Type B pancreatic cell (in vitro differentiated cells): ENCODE data around the gene NTM. TPM values are rescaled to one million over a fixed set of nuclear protein-coding genes. Genes with fewer than 3 reads are reported as not detected.

Experiments used
- DNase-seq: peaks from one replicate; pipeline ENCODE4 v3.0.0; 2021; ENCODE audit warnings: mixed read lengths; ENCODE audit not compliant: unreplicated experiment; ENCODE audit errors: extremely low spot score
- H3K27ac Mint-ChIP-seq: 2 replicates; pipeline ENCODE4 v1.8.0; 2021; ENCODE audit warnings: mild to moderate bottlenecking, mixed read lengths
- H3K27me3 Mint-ChIP-seq: 2 replicates; pipeline ENCODE4 v1.8.0; 2021; ENCODE audit warnings: mixed read lengths
- H3K36me3 Mint-ChIP-seq: 2 replicates; pipeline ENCODE4 v1.8.0; 2021; ENCODE audit warnings: mixed read lengths
- H3K4me1 Mint-ChIP-seq: one replicate; pipeline ENCODE4 v1.8.0; 2021; ENCODE audit warnings: mixed read lengths; ENCODE audit not compliant: unreplicated experiment
- H3K4me3 Mint-ChIP-seq: 2 replicates; pipeline ENCODE4 v1.8.0; 2021; ENCODE audit warnings: mild to moderate bottlenecking, mixed read lengths
- H3K9me3 Mint-ChIP-seq: 2 replicates; pipeline ENCODE4 v1.8.0; 2021; ENCODE audit warnings: mixed read lengths
- total RNA-seq: library from RNA; stranded (reverse); gene quantifications from 2 replicates; pipeline ENCODE4 v1.2.1, GENCODE V29; 2021; ENCODE audit warnings: low replicate concordance
- TF ChIP-seq, protein P1 (sequence below): fragments of 200-600 bp; sonication (generic); conservative IDR thresholded peaks from 2 replicates; pipeline ENCODE4 v1.5.0; 2021; ENCODE audit warnings: antibody characterized with exemption, mild to moderate bottlenecking

NTM gene
- total RNA-seq, 1 donor from 2014 or later: 19.2 TPM

DNA sequence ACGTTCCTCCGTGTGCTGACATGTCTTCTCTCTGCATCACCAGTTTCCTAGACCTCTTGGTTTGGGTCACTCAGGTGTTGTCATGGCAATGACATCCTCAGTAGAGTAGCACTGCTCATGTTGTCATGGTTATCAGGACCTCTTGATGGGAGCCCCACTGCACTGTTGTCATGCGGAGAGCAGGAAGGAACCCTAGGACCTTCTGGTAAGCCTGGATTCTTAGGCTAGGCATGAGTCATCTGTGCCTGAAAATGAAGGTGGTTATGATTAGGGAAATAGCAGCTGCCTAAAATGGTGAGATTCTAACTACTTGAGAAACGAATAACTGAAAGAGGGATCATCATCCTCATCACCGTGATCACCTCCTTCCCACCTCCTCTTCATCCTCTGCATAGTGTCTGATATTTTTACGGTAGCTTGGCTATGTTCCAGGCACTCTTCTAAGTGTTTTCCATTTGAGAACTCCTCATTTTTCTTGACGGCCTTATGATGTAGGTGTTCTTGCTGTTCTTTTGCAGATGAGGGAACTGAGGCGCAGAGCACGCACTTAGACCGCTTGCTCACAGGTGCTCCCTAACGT, 858.4 kb downstream of the NTM start:
- Mint-ChIP-seq H3K36me3 (no peaks in the 10 kb centered on the region), H3K4me1 (no peaks in the 10 kb centered on the region), H3K27me3 (peaks cover 13% of the 10 kb centered on the region), H3K27ac (no peak overlapping the region), H3K4me3 (no peak overlapping the region), H3K9me3 (no peaks in the 10 kb centered on the region)
- DNase-seq: no peak
- TF ChIP-seq, protein P1, sequence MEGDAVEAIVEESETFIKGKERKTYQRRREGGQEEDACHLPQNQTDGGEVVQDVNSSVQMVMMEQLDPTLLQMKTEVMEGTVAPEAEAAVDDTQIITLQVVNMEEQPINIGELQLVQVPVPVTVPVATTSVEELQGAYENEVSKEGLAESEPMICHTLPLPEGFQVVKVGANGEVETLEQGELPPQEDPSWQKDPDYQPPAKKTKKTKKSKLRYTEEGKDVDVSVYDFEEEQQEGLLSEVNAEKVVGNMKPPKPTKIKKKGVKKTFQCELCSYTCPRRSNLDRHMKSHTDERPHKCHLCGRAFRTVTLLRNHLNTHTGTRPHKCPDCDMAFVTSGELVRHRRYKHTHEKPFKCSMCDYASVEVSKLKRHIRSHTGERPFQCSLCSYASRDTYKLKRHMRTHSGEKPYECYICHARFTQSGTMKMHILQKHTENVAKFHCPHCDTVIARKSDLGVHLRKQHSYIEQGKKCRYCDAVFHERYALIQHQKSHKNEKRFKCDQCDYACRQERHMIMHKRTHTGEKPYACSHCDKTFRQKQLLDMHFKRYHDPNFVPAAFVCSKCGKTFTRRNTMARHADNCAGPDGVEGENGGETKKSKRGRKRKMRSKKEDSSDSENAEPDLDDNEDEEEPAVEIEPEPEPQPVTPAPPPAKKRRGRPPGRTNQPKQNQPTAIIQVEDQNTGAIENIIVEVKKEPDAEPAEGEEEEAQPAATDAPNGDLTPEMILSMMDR: no peak

DNA sequence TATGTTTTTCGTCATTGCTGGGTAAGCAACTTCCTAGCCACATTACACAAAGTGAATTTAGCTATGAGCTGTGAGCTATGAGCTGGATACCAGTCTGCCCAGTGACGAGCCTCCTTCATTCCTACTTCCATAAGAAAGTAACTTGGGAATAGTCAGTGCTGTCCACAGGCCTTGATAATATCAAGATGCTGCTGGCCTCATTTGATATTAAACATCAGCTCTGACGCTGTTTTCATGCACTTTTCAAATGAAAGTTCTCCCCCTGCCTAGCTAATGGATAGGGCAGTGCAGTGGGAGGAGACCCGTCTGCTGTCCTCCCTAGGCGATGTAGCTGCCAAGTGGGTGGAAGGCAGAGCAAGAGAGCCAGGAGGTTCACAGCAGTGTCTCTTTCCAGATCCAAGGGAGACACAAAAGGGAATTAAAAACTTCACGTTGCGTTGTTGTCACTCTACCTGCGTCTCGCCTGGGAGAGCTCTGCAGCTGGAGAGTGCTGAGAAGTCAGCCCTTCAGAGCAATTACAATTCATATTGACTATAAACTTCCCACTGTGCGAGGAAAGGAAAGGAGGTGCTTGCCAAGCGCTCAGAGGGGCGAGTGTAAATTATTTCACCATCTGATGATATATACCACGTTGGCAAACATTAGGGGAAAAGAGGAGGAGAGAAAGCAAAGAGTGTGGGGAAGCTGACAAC, 861.4 kb downstream of the NTM start:
- Mint-ChIP-seq H3K27me3 (peaks cover 19% of the 10 kb centered on the region), H3K4me1 (no peaks in the 10 kb centered on the region), H3K4me3 (no peak overlapping the region), H3K27ac (no peak overlapping the region), H3K9me3 (no peaks in the 10 kb centered on the region), H3K36me3 (no peaks in the 10 kb centered on the region)
- DNase-seq: no peak
- TF ChIP-seq, protein P1: no peak

DNA sequence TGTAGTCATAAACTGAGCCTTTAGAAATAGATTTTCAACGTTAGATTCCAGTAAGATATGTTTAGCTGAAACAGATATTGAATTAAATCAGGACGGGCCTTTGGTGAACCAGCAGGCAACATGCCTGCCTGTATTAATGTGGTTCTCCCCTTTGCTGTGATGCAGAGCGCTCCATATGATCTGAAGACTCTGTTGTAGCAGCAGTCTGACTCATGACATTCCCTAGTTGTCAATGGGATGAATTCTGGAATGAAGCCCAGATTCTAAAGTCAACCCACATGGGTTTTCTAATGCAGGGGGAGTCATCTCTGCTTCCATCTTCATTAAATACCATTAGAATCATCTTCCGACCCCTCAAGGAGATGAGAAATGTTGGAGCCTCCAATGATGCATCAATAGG, 864.5 kb downstream of the NTM start:
- H3K9me3 Mint-ChIP-seq: no peaks in the 10 kb centered on the region
- TF ChIP-seq, protein P1: no peak
- no peaks in the 10 kb centered on the region for H3K36me3 Mint-ChIP-seq
- H3K27me3 Mint-ChIP-seq: peaks cover 23% of the 10 kb centered on the region
- no peaks in the 10 kb centered on the region for H3K4me1 Mint-ChIP-seq
- no peak overlapping the region for H3K27ac Mint-ChIP-seq
- DNase-seq: no peak
- H3K4me3 Mint-ChIP-seq: no peak overlapping the region

DNA sequence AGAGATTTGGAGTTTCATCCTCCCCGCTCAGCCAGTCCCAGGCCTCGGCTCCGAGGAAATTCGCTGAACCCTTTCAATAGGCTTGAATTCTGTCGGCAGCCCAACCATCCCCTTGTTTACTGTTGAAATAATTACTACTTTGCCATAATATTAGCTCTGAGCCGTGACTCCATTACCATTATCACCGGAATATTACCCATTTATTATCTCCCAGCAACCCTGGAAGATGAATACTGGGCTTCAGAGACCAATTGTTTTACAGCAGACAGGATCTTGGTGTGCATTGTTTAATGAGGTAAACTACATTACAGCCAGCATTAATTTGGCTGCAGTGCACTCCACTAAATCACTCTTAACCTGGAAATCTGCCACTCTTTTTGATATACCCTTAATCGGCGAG, 867.4 kb downstream of the NTM start:
- Mint-ChIP-seq H3K27me3 (peaks cover 19% of the 10 kb centered on the region), H3K4me1 (peaks cover 4% of the 10 kb centered on the region), H3K36me3 (no peaks in the 10 kb centered on the region), H3K9me3 (no peaks in the 10 kb centered on the region), H3K4me3 (no peak overlapping the region), H3K27ac (no peak overlapping the region)
- no peak for DNase-seq
- TF ChIP-seq, protein P1: no peak

DNA sequence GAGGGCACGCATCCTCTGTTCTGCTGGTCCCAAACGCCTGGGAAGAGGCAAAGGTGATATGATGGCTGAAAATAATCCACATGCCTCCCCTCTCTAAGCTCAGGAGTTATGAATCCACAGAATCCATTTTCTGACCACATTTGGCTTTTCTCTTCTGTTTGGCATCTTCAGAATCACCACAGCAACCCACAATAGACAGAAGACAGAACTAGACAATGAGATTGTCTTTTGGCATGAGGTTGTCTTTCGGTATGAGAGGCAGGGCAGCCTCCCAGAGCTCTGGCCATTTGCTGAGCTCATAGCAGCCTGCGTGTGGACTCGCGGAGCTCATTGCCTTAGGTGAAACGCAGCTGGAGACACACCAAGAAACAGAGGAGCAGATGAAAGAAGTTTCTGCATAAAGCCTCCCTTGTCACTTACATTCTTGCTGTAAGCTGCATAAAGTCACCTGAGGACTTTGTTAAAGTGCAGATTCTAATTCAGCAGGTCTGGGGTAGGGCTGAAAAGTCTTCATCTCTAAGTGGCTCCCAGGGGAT, 868.0 kb downstream of the NTM start:
- no peak for DNase-seq
- Mint-ChIP-seq H3K36me3 (no peaks in the 10 kb centered on the region), H3K4me1 (peaks cover 4% of the 10 kb centered on the region), H3K27me3 (peaks cover 23% of the 10 kb centered on the region), H3K27ac (no peak overlapping the region), H3K4me3 (no peak overlapping the region), H3K9me3 (no peaks in the 10 kb centered on the region)
- TF ChIP-seq, protein P1: no peak
